ENCODE measurements around the gene FAM210A.

Gene FAM210A

GRCh38 chr18:13624563-13625237 lies 101.7 kb downstream of the FAM210A start:
- in situ Hi-C loops (cut with HindIII; ENCODE audit: low sequenced_read_pairs) = no loop called here

GRCh38 chr18:13623871-13624270 lies 102.5 kb downstream of the FAM210A start:
- in situ Hi-C loops (cut with HindIII; ENCODE audit: low sequenced_read_pairs) = no loop called here

GRCh38 chr18:13623348-13623747 lies 103.0 kb downstream of the FAM210A start:
- in situ Hi-C loops (cut with HindIII; ENCODE audit: low sequenced_read_pairs) = no loop called here

GRCh38 chr18:13622751-13623150 lies 103.6 kb downstream of the FAM210A start:
- in situ Hi-C loops (cut with HindIII; ENCODE audit: low sequenced_read_pairs) = no loop called here

GRCh38 chr18:13621886-13622619 lies 104.3 kb downstream of the FAM210A start:
- in situ Hi-C loops (cut with HindIII; ENCODE audit: low sequenced_read_pairs) = no loop called here

- in situ Hi-C loops (cut with HindIII; ENCODE audit: low sequenced_read_pairs) = no loop called here
These were observed 104.9 kb downstream of the FAM210A start for GRCh38 chr18:13621446-13621849.

- in situ Hi-C loops (cut with HindIII; ENCODE audit: low sequenced_read_pairs) = no loop called here
These were observed 105.4 kb downstream of the FAM210A start for GRCh38 chr18:13620818-13621445.

GRCh38 chr18:13620206-13620672 lies 106.1 kb downstream of the FAM210A start:
- in situ Hi-C loops (cut with HindIII; ENCODE audit: low sequenced_read_pairs) = no loop called here

GRCh38 chr18:13619505-13620205 lies 106.7 kb downstream of the FAM210A start:
- in situ Hi-C loops (cut with HindIII; ENCODE audit: low sequenced_read_pairs) = no loop called here

GRCh38 chr18:13618760-13619438 lies 107.5 kb downstream of the FAM210A start:
- in situ Hi-C loops (cut with HindIII; ENCODE audit: low sequenced_read_pairs) = no loop called here

GRCh38 chr18:13617826-13618515 lies 108.4 kb downstream of the FAM210A start:
- in situ Hi-C loops (cut with HindIII; ENCODE audit: low sequenced_read_pairs) = no loop called here

GRCh38 chr18:13616525-13617035 lies 109.8 kb downstream of the FAM210A start:
- in situ Hi-C loops (cut with HindIII; ENCODE audit: low sequenced_read_pairs) = no loop called here

GRCh38 chr18:13616041-13616440 lies 110.3 kb downstream of the FAM210A start:
- in situ Hi-C loops (cut with HindIII; ENCODE audit: low sequenced_read_pairs) = no loop called here

- in situ Hi-C loops (cut with HindIII; ENCODE audit: low sequenced_read_pairs) = no loop called here
These were observed 110.9 kb downstream of the FAM210A start for GRCh38 chr18:13615432-13615861.

GRCh38 chr18:13614641-13615288 lies 111.6 kb downstream of the FAM210A start:
- in situ Hi-C loops (cut with HindIII; ENCODE audit: low sequenced_read_pairs) = no loop called here

GRCh38 chr18:13613591-13614501 lies 112.5 kb downstream of the FAM210A start:
- in situ Hi-C loops (cut with HindIII; ENCODE audit: low sequenced_read_pairs) = no loop called here

Data from DLD1 (cell line).